Measurements from ENCODE around the gene VSTM2B.

The VSTM2B gene

DNA sequence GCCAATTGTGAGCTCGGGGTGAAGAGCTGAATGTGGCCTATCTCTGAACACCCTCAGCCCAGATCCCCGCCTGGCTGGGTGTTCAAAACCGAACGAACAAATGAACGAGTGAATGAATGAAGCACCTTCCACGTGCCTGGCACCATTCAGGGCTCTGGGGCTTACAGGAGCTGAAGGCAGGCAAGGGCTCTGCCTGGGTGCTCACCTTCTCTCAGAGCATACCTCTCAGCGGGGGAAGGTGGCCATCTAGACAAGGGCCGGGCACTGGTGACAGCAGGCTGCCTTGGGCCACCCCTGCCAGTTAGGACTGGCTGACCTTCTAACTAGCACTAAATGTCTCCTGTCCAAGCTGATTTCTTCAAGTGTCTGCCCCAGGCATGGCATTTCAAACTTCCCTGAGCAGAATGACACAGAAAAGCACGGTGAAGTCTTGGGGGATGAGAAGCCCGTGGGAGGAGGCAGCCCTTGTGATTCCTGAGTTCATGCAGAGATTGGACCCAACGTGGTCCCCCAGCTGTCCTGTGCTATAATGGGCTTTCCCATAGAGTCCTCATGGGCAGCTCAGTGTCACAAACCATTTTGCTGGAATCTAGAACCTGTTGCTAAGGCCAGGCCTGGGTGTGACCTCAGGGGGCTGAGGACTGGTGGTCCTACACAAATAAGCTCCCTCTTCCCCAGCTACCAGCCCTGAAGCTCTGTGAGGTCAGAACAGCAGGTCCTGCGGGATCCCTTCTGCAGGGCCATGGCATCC is 27.9 kb upstream of the VSTM2B start:
- DNase-seq, result no peak

DNA sequence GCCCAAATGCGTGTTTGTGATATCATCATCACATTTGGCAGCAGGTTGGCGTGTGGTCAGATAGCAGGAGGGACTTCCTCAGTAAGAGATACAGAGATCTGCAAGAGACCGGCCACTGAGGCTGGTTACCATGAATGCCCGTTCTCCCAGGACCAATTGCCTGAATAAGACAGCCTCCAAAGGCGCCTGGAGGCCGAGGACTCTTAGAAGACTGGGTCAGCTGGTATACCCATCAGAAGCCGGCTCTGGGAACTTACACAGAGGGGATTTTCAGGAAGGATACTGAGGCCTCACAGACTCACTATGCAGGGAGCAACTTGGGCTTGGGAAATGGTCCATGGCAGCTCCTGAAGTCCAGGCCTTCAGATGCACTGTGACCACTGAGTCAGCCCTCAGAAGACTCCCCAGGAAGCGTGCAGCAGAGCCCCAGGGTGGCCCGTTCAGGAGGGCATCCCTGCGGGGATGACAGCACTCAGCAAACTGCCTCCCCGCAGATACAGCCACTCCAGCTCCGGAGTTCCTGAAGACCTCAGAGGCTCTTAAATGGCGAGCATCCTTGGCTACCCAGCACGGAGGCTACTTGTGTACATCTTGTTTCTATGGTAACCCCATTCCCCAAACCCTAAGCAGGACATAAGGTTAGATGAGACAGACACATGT is 26.4 kb upstream of the VSTM2B start:
- DNase-seq, result no peak

DNA sequence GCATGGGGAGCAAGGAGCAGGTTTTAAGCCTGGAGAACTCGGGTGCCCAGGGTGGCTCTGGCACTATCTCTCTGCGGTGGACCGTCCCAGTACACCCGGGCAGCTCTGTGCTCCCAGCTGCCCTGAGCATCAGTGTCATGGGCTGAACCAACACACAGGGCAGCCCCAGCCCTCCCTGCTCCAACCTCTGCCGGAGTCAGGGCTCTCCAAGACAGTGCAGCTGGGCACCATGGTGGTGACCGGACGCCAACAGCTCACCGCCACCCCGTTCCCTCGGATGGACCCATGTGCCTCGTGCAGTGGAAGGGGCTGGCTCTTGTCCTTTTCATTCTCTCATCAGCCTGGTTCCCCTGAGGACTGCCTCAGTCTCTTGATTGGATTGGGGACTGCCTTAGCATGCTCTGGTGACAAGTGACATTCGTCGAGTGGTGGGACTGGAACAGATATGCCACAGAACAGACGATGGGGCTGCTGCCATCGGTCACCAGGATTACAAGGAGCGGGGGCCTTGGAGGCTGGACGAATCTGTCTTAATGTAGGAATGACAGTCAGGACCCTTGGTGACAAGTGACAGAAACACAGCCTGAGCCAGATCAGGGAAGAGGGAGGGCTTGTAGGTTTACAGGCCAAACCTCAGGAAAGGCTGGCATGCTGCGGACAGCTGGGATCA is 25.7 kb upstream of the VSTM2B start:
- DNase-seq, result no peak

DNA sequence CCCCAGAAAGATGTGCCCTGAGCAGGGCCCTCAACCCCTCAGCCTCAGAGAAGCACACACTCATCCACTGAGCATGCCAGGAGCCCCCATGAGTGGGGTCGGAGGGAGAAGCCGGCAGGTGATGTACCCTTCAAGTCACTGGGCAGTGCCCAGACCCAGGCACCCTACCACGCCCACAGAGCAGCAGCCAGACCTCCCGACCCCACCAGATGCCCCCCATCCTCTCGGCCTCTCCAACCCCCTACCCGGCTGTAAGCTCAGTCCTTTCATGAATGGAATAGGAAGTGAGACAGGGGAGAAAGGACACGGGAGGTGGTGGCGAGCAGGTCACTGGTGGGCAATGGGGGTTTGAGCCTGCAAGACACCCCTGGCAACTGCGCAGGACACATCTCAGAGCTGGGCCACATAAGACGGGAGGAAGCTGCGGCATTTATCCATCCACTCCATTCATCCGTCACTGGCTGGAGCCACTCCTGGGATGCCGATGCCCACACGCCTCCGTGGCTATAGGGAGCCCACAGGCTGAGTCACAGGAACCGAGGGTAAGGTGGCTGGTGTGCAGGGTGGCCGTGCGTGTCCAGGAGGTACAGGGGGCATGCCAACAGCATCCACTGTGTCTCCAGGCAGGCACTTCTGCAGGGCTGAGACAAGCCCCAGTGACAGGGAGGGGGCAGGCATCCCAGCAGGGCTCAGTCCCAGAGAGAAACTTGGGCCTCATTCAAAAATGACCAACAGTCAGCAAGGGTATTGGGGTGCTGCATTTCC is 23.8 kb upstream of the VSTM2B start:
- no peak for DNase-seq

DNA sequence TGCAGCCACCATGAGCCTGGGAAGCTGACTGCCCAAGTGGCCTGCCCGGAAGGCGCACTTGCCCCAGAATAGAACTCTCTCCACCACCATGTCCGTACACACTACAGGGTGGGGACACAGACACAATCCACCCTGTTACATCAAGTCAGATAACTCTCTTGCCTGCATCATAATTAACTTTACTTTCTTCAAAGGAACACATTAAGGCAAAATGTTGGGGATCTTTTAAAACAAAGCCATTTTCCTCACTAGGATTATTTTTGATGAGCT is 23.3 kb upstream of the VSTM2B start:
- DNase-seq, result no peak

DNA sequence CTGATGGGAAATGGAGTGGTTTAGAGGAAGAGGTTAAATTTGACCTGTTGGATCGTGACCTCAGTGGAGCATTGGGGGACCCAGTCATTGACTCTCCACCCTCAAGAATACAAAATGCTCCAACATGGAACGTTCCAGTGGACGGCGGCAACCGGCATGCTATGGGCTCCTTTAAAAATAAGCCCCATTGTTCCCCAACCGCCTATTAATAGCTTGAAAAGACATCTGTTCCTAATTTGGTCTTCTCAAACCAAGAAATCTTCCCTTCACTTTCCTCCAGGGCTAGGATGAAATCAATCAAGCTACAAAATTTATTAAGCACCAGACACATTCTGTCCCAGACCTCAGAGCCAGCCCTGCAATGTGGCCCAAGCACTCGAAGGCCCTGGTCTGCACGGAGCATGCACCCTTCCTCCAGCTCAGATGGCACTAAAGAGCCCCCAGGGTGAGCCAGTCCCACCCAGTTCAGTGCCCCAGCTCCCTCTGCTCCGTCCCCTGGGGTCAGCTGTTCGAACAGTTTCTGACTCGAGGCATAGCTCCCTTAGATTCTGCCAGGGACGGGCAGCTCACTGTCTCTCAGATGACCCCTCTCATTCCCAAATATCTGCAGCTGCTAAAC is 22.5 kb upstream of the VSTM2B start:
- no peak for DNase-seq

DNA sequence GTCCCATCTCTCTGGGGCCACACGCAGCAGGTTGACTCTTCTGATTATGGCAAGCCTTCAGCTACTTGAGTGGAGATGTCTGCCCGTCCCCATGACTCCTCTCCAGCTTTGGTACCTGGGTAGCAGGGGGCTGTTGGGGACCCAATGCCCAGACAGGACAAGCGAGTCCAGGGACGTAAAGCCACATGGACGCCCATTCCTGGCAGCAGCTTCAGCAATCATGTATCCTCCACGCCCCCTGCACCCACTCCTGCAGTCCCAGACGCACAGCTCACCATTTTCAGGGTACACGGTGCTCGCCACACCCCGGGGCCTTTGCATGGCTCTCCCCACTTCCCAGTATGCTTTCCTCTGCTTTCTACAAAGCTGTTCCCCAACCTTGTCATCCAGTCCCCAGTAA is 22.0 kb upstream of the VSTM2B start:
- DNase-seq, result no peak

DNA sequence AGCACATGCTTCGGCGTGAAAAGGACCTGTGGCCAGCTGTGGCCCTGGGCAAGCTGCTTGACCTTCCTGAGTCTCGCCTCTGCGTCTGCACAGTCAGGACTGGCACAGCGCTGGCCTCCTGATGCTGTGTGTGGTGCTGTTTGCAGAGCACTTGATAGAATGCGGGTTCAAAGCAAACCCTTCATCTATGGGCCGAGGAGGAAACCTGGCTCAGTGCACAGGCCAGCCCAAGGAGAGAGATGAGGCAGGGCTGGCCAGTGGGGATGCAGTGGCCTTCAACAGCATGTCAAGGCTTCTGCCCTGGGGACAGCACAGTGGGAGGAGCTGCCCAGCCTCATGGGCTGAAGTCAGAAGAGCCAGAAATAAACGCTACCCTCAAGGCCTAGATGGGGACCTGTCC is 21.3 kb upstream of the VSTM2B start:
- no peak for DNase-seq

DNA sequence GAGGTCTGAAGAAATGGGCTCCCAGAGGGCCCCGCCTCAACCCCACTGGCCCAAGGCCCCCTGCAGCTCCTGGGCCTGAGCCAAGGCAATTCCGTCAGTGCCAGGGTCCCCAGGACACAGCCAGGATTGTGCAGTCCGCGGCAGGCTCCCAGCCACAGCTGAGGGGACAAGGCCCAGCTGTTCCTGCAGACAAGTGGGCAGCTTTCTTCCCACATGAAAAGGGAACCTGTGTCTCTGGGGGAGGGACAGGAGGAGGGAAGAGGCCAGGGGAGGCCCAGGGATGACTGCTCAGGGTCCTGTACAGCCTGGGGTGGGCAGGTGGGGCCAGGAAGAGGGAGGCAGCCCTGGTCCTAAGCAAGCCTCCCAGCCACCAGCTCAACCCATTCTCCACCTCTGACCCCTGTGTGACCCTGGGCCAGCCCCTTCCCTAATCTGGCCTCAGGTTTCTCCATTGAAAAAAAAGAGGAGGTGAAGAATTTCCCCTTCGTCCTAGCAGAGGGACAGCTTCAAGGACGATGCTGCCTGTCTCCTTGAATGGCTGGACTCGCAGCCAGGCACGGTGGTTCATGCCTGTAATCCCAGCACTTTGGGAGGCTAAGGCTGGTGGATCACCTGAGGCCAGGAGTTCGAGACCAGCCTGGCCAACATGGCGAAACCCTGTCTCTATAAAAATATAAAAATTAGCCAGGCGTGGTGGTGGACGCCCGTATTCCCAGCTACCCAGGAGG is 20.5 kb upstream of the VSTM2B start:
- no peak for DNase-seq

DNA sequence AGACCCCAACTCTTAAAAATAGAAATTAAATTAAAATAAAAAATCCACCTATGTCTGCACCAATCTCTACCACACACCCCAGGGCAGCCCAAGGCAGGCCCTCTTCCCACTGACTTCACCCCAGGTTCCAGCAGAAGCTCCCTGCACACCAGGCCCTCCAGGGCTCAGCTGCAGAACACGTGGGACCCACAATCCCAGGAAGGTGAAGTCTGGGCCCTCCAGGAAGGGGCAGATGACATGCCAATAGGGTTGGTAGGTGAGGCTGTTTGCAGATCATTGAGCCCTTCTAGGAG is 19.2 kb upstream of the VSTM2B start:
- no peak for DNase-seq

DNA sequence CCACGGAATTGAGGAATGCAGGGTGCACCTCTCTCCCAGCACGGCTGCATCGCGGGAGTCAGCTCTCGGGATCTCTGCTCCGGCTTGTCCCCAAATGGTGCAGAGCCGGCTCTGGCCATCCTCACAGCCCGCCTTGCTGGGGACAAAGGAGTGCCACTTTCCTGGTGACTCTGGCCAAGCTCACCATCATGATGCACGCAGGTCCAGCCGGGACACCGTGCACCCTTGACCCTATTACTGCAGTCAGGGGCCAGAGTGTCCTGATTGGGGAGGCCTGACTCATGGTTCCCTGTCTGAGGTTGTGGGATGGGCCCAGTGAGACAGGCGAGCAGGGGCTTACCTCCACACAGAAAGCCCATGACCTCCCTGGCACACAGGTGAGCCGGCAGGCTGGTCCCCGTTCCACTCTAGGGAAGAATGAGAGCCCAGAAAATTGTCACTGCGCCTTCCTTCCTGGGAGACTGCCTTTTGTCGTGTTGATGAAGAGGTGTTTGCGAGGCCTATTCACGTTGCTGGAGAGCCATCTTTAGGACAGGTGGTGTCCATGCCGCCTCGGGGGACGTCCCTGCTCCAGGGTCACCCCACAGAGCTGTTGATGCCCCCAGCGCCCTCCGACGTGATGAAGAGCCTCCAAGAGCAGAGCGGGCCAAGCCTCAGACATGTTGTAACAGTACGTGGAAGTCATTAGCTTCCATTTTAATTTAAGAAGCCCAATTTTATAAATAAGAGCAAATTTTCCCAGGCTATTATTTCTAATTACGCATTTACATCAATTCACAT is 18.5 kb upstream of the VSTM2B start:
- no peak for DNase-seq

DNA sequence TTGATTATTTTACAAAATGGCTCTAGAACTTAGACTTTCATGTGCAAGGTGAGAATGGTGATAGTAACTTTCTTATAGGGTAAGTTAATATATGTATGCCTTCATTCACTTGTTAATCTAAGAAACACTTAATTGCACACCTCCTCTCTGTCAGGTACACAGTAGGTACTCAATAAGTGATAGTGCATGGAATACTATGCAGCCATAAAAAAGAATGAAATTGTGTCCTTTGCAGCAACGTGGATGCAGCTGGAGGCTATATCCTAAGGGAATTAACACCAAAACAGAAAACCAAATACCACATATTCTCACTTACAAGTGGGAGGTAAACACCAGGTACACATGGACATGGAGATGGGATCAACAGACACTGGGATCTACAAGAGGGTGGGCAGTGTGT is 17.6 kb upstream of the VSTM2B start:
- no peak for DNase-seq

DNA sequence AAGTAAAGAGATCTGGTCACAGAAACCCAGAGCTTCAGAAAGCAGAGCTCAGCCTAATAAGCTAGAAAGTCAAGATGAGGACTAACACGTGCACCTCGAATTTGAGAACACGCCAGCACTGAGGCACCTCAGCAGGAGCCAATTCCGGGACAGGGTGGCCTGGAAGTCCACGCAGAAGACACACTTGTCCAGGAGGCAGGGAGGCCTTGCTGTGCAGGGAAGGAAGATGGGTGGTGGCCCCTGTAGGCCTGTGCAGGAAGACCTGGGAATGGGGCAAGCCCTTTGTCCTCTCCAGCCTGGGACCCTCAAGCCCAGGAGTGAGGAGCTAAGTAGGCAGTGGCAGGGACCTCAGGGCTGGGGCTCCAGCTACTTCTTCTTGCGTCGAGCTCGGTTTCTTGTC is 16.3 kb upstream of the VSTM2B start:
- DNase-seq, result no peak

DNA sequence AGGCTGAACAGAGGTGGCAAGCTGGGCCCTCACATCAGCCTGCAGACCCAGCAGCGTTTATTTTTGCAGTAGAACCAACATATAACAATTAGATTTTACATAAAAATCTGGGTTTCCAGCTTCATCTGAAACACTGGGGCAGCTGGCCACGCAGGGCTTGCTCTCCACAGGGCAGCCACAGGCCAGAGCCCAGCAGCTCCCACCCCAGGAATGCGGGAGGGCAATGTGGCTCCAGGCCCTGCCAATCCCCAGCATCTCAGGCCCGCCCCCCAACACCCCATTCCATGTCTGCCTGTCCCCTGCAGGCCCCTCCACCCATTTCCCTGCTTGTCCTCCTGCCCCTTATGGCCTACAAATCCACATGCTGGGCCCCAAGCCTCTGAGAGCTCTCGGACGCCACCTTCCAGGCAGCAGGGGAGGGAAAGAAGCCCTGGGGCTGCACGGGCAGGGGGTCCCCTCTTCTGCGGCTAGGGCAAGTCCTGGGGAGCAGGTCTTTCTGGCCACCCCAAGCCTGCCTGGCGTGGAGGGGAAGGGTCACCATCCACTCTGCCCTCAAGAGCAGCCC is 15.0 kb upstream of the VSTM2B start:
- DNase-seq, result no peak

DNA sequence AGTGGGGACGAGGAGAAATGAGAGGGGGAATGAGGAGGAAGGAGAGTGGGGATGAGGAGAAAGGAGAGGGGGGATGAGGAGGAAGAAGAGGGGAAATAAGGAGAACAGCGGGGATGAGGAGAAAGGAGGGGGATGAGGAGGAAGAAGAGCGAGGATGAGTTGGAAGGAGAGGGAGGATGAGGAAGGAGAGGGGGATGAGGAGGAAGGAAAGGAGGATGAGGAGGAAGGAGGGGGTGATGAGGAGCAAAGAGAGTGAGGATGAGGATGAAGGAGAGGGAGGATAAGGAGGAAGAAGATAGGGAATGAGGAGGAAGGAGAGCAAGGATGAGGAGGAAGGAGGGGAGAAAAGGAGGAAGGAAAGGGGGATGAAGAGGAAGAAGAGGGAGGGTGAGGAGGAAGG is 14.0 kb upstream of the VSTM2B start:
- no peak for DNase-seq

DNA sequence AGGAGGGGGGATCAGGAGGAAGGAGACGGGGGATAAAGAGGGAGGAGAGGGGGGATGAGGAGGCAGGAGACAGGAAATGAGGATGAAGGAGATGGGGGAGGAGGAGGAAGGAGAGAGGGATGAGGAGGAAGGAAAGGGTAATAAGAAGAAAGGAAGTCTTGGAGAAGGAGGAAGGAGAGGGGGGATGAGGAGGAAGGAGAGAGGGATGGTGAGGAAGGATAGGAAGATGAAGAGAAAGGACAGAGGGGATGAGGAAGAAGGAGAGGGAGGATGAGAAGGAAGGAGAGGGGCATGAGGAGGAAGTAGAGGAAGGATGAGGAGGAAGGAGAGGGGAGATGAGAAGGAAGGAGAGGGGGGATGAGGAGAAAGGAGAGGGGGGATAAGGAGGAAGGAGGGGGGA is 13.0 kb upstream of the VSTM2B start:
- no peak for DNase-seq

DNA sequence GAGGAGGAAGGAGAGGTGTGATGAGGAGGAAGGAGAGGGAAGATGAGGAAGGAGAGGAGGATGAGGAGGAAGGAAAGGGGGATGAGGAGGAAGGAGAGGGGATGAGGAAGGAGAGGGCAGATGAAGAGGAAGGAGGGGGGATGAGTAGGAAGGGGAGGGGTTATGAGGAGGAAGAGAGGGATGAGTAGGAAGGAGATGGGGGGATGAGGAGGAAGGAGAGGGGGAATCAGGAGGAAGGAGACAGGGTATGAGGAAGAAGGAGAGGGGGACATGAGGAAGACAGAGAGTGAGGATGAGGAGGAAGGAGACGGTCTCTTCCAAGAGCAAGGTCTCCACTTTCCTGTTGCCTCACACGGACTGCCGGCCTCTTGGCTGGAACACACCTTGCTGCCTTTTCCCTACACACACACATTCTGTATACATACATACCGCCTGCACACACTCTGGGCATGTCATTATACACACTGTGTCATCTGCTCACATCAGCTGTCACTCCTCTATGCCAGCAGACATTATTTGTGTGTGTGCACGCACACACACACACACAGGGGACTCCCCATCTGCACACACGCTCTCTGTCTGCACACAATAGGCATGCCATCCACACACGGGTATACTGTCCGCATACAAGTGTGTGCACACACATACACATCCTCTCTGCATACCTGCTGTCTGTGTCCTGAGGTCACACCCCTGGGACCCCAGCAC is 11.1 kb upstream of the VSTM2B start:
- DNase-seq, result no peak

DNA sequence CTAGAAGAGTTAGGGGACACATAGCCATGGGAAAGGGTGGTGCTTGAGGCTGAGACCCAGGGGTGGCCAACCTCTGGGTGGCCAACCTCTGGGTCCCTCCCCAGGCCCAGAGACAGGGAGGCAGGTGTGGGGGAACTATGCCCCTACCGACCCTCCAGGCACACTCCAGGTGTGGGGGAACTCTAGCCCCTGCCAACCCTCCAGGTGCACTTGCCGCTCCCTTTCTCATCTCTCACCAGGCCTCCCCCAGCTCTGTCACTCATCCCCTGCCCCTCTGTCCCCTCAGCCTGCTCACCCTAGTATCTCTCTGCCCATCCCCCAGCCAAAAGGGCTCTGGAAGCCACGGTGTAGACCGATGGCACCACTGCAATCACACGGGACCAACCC is 10.6 kb upstream of the VSTM2B start:
- DNase-seq, result no peak

DNA sequence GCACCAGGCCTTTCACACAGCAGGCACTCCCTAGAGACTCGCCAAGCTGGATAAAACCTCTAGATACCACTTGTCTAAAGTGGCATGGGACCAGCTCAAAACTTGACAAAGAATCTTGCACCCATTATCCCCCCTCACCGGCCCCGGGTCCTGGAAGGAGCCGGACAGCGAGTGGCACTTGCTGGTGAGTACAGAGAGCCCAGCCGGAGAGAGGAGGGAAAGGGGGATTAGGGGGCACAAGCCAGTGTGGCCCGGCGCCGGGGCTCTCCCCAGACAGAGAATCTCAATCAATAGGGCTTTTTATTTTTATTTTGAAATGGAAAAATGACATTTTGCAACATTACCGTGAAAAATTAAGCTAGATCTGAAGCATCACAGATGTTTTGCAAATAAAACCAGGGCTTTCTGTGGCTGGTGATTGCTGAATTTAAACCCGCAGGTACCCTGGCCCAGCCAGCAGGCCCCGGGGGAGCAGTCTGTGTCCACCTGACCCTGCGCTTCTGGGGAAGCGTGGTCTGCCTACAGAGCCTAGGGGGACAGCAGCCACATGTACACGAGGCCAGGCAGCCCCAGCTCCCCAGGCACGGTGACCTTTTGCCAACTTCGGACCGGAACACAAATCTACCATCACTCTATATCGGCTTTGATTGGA is 10.0 kb upstream of the VSTM2B start:
- DNase-seq, result no peak

DNA sequence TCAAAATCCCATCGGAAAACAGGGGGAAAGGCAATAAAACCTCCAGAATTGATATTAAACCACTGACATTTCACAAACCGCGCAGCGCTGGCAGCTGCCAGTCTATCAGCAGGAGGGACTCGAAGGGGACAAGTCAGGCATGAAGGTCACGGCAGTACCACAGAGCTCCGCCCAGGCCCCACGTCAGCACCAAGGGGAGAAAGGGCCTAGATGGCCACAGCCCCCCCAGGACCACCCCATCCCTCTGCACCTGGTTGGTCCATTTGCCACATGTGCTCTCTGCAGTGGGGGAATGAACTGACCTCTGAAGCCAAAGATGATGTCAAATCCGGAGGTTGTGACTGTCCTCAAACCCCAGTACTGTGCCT is 9.5 kb upstream of the VSTM2B start:
- DNase-seq, result no peak

Measured in activated CD4-positive, CD25-positive, alpha-beta regulatory T cell treated with anti-CD3 and anti-CD28 coated beads, Interleukin-2, amount 50 U/mL, for 72 hours (primary cell).